Activated naive CD8-positive, alpha-beta T cell treated with anti-CD3 and anti-CD28 coated beads for 36 hours (primary cell): ENCODE measurements around the gene SYT11. TPM values are rescaled to one million over a fixed set of nuclear protein-coding genes. Genes with fewer than 3 reads are reported as not detected.
"Not testable (repeated sequence)": the region's sequence is repeated elsewhere in the genome, so short reads cannot be mapped to it uniquely, and the experiment has no call there.

ENCODE experiments used
- DNase-seq: peaks from one replicate; pipeline ENCODE4 v3.0.0; 2021
- H3K27ac Mint-ChIP-seq: one replicate; pipeline ENCODE4 v1.8.0; 2022; ENCODE audit warnings: mild to moderate bottlenecking, moderate library complexity, mixed read lengths
- H3K27me3 Mint-ChIP-seq: one replicate; pipeline ENCODE4 v1.8.0; 2022; ENCODE audit warnings: mild to moderate bottlenecking, mixed read lengths
- H3K36me3 Mint-ChIP-seq: one replicate; pipeline ENCODE4 v1.8.0; 2021; ENCODE audit warnings: mild to moderate bottlenecking, mixed read lengths
- H3K4me1 Mint-ChIP-seq: one replicate; pipeline ENCODE4 v1.8.0; 2021; ENCODE audit warnings: mixed read lengths
- H3K4me3 Mint-ChIP-seq: one replicate; pipeline ENCODE4 v1.8.0; 2022; ENCODE audit warnings: mild to moderate bottlenecking, moderate library complexity, mixed read lengths
- H3K9me3 Mint-ChIP-seq: one replicate; pipeline ENCODE4 v1.8.0; 2022; ENCODE audit warnings: mixed read lengths
- total RNA-seq, 2 experiments: library from RNA; stranded (reverse); gene quantifications; one replicate each; pipeline ENCODE4 v1.2.3, GENCODE V29; 2021

The SYT11 gene
- total RNA-seq = 10 to 100 TPM; 12.2 to 12.8 TPM

- DNase-seq = peak; percentile 92
- H3K36me3 Mint-ChIP-seq = peaks cover 4% of the 10 kb centered on the region
- H3K27ac Mint-ChIP-seq = peak within 1 kb of the TSS; percentile 94
- peaks cover 42% of the 10 kb centered on the region for H3K4me1 Mint-ChIP-seq
- H3K4me3 Mint-ChIP-seq = peak within 1 kb of the TSS; percentile 89
- no peaks in the 10 kb centered on the region for H3K9me3 Mint-ChIP-seq
- peaks cover 30% of the 10 kb centered on the region for H3K27me3 Mint-ChIP-seq
Observed at GRCh38 chr1:155859234-155859829, at the start of gene SYT11. TSS of gene SYT11 (plus strand) at chr1:155859567. CDS start at chr1:155859762, 195 bp downstream.

DNA sequence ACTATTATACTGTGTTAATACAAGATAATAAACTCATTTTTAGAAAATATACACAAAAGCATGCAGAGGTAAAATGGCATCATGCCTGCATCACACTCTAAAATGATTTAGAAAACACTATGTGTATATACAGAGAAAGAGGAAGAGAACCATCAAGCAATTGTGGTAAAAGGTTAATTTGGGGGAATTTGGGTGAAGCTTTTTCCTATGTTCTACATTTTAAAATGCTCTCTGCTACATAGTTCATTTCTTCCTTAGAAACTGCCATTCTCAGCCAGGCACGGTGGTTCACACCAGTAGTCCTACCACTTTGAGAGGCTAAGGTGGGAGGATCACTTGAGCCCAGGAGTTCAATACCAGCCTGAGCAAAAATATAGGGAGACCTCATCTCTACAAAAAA is 46.5 kb upstream of the SYT11 start:
- Mint-ChIP-seq H3K27ac (no peak overlapping the region), H3K9me3 (no peaks in the 10 kb centered on the region), H3K36me3 (peaks cover 20% of the 10 kb centered on the region), H3K27me3 (no peaks in the 10 kb centered on the region), H3K4me3 (no peak overlapping the region), H3K4me1 (peaks cover 4% of the 10 kb centered on the region)
- no peak for DNase-seq

- no peaks in the 10 kb centered on the region for H3K9me3 Mint-ChIP-seq
- H3K27ac Mint-ChIP-seq = peak overlapping the region; percentile 30
- DNase-seq = no peak
- peaks cover 19% of the 10 kb centered on the region for H3K36me3 Mint-ChIP-seq
- H3K27me3 Mint-ChIP-seq = no peaks in the 10 kb centered on the region
- H3K4me1 Mint-ChIP-seq = peaks cover 4% of the 10 kb centered on the region
- no peak overlapping the region for H3K4me3 Mint-ChIP-seq
Observed at GRCh38 chr1:155813672-155814071, 45.7 kb upstream of the SYT11 start.

DNA sequence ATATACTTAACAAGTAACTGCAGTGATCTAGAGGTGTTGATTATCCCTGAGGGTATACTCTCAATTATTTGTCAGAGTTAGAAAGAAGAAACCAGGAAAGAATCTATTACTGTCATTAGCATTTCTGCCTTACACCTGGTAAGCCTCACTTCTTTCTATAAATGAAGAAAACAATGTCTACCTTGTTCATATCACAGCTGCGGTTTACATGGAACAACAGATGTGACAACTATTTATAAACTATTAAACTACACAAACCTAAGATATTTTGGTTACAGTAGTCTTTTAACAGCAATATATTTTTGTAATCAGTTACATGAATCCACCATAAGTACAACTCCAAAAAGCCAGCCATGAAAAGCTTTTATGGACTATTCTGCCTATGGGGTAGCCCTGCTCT is 43.0 kb upstream of the SYT11 start:
- Mint-ChIP-seq H3K36me3 (peaks cover 16% of the 10 kb centered on the region), H3K27ac (no peak overlapping the region), H3K4me3 (no peak overlapping the region), H3K27me3 (no peaks in the 10 kb centered on the region), H3K4me1 (peaks cover 4% of the 10 kb centered on the region), H3K9me3 (no peaks in the 10 kb centered on the region)
- no peak for DNase-seq

DNA sequence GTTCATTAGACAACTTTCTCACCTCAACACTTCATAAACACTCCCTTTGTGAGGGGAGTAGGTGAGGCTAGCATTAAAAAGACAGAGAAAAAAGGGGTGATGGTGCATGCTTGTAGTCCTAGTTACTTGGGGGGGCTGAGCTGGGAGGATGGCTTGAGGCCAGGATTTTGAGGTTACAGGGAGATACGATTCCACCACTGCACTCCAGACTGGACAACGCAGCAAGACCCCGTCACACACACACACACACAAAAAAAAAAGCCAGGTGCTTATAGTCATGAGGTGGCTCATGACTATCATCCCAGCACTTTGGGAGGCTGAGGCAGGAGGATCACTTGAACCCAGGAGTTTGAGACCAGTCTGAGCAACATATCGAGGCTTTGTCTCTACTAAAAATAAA is 31.9 kb upstream of the SYT11 start:
- no peak overlapping the region for H3K27ac Mint-ChIP-seq
- DNase-seq = no peak
- H3K4me1 Mint-ChIP-seq = no peaks in the 10 kb centered on the region
- no peaks in the 10 kb centered on the region for H3K27me3 Mint-ChIP-seq
- no peak overlapping the region for H3K4me3 Mint-ChIP-seq
- H3K9me3 Mint-ChIP-seq = no peaks in the 10 kb centered on the region
- H3K36me3 Mint-ChIP-seq = peaks cover 11% of the 10 kb centered on the region

DNA sequence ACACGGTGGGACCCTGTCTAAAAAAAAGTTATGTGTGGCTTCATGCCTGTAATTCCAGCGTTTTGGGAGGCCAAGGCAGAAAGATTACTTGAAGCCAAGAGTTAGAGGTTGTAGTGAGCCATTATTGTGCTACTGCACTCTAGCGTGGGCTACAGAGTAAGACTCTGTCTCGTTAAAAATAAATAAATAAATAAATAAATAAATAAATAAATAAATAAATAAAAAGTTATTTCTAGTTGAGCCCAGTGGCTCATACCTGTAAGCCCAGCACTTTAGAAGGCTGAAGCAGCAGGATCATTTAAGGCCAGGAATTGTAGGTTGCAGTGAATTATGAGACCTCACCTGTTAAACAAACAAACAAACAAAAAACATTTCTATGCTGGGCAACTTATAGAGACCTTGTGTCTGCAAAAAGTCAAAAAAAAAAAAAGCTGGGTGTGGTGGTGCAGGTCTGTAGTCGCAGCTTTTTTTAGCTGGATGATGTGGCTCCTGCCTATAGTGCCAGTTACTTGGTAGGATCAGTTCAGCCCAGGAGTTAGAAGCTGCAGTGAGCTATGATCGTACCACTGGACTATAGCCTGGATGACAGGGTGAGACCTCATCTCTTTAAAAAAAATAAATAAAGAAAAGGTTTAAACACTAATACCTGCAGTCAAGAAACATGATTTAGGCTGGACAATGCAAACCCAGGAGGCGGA is 27.9 kb upstream of the SYT11 start:
- H3K4me1 Mint-ChIP-seq = peaks cover 2% of the 10 kb centered on the region
- no peaks in the 10 kb centered on the region for H3K9me3 Mint-ChIP-seq
- H3K27me3 Mint-ChIP-seq = no peaks in the 10 kb centered on the region
- no peak overlapping the region for H3K4me3 Mint-ChIP-seq
- H3K36me3 Mint-ChIP-seq = peaks cover 23% of the 10 kb centered on the region
- no peak overlapping the region for H3K27ac Mint-ChIP-seq
- no peak for DNase-seq

DNA sequence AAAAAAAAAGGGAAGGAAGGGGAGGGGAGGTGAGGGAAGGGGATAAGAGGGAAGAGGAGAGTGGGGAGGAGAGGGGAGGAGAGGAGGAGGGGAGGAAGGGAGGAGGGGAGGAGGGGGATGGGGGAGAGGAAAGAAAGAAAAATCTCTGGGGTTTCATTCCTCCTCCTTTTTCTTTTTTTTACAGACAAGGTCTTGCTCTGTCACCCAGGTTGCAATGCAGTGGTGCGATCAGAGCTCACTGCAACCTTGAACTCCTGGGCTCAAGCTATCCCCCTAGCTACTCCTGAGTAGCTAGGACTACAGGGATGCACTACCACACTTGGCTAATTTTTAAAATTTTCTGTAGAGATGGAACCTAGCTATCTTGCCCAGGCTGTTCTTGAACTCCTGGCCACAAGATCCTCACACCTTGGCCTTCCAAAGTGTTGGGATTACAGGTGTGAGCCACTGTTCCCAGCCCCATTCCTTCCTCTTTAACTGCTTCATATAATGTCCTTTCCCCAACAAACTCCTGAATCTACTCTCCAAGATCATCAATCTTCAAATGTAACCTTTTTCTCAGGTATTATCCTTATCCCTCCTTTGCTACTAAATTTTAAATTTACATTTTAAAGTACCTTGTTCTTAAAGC is 25.6 kb upstream of the SYT11 start:
- Mint-ChIP-seq H3K4me1 (peaks cover 2% of the 10 kb centered on the region), H3K27ac (no peak overlapping the region), H3K4me3 (no peak overlapping the region), H3K27me3 (no peaks in the 10 kb centered on the region), H3K36me3 (peaks cover 21% of the 10 kb centered on the region), H3K9me3 (no peaks in the 10 kb centered on the region)
- DNase-seq = no peak

DNA sequence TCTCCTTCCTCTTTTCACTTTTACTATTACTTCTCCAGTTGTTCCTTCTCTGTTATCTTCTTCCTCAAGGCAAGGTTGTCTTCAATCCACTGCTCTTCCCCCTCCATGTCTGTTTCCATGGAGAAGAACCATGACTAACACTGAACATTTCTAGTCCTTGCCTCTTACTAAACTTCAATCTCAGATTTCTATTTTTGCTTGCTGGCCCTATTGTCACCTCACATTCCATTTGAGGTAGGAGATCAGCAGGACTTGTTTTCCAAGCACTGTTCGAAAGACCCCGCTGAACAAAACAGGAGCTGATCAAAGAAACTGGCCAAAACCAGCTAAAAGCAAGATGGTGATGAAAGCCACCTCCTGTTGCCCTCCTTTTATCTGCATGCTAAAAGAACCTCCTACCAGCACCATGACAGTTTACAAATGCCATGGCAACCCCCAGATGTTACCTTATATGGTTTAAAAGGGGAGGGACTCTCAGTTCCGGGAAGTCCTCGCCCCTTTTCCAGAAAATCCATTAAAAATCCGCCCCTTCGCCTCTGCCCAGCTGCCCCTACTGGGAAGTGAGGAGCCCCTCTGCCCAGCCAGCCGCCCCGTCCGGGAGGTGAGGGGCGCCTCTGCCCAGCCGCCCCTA is 25.0 kb upstream of the SYT11 start:
- H3K9me3 Mint-ChIP-seq = no peaks in the 10 kb centered on the region
- no peaks in the 10 kb centered on the region for H3K27me3 Mint-ChIP-seq
- no peak overlapping the region for H3K27ac Mint-ChIP-seq
- no peak overlapping the region for H3K4me3 Mint-ChIP-seq
- DNase-seq = no peak
- H3K36me3 Mint-ChIP-seq = peaks cover 21% of the 10 kb centered on the region
- H3K4me1 Mint-ChIP-seq = peaks cover 2% of the 10 kb centered on the region

GRCh38 chr1:155834927-155835399 is 24.4 kb upstream of the SYT11 start:
- not testable (repeated sequence) for H3K4me3 Mint-ChIP-seq, H3K27me3 Mint-ChIP-seq, H3K4me1 Mint-ChIP-seq, H3K9me3 Mint-ChIP-seq, H3K27ac Mint-ChIP-seq, DNase-seq
- H3K36me3 Mint-ChIP-seq = peaks cover 21% of the 10 kb centered on the region

DNA sequence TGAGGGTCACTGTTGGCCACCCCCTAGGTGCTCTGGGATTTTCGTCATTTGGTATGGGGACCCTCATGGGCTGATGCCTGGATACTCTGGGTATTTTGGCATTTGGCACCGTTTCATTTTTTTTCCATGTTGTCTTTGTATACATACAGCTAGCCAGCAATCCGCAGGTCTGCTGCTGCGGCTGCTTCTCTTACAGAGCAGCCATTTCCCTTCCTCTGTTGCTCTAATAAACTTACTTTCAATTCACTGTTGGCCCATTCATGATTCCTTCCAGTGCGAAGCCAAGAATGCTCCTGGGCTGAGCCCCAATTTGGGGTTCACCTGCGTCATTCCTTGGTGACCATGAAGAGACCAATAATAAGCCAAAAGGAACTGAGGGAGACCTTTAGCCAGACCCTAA is 23.8 kb upstream of the SYT11 start:
- no peak for DNase-seq
- H3K4me1 Mint-ChIP-seq = peaks cover 3% of the 10 kb centered on the region
- no peak overlapping the region for H3K4me3 Mint-ChIP-seq
- H3K27me3 Mint-ChIP-seq = no peaks in the 10 kb centered on the region
- H3K36me3 Mint-ChIP-seq = peaks cover 21% of the 10 kb centered on the region
- H3K9me3 Mint-ChIP-seq = no peaks in the 10 kb centered on the region
- H3K27ac Mint-ChIP-seq = no peak overlapping the region

DNA sequence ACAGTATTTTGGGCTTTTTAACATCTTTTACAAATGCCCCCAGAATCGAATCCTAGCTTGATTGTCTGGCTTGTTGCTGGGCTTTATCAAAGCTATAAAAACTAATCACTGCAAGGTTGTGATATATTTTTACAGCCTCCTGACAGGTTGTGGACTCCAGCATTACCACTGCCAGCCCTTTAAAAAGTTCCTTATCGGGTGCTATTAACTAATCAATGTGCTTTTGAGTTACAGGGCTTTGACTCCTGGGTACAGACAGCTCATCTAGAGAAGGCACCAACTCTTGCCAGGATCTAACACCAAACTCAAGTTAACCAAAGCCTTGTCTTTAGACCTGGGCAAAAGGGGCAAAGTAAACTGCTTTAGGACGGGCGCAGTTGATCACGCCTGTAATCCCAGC is 19.0 kb upstream of the SYT11 start:
- H3K4me3 Mint-ChIP-seq = no peak overlapping the region
- no peaks in the 10 kb centered on the region for H3K27me3 Mint-ChIP-seq
- no peaks in the 10 kb centered on the region for H3K9me3 Mint-ChIP-seq
- no peak for DNase-seq
- no peak overlapping the region for H3K27ac Mint-ChIP-seq
- peaks cover 19% of the 10 kb centered on the region for H3K4me1 Mint-ChIP-seq
- H3K36me3 Mint-ChIP-seq = peaks cover 26% of the 10 kb centered on the region

DNA sequence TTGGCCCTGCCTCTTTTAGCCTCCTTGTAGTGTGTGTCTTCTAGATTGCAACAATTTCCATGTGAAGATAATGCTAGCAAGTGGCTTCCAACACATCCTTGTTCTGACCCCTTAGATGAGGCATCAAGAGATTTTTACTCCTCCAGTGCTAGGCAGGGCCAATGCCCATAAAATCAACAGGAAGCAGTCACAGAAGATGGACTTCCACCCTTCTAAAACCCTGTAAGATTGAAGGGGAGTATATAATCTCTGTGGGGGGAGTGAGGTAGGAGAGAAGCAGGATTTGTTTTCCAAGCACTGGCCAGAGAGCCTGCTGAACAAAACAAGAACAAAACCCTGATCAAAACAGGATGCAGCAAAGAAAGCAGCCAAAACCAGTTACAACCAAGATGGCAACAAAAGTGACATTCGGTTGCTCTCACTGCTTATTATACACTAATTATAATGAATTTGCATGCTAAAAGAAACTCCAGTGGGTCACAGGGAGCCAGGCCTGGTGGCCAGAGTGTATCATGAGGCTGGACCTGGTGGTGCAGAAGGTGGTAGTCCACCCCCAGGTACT is 14.4 kb upstream of the SYT11 start:
- DNase-seq = no peak
- Mint-ChIP-seq H3K4me1 (peaks cover 36% of the 10 kb centered on the region), H3K27me3 (no peaks in the 10 kb centered on the region), H3K36me3 (peaks cover 44% of the 10 kb centered on the region), H3K27ac (peak overlapping the region; percentile 34), H3K4me3 (no peak overlapping the region), H3K9me3 (no peaks in the 10 kb centered on the region)

DNA sequence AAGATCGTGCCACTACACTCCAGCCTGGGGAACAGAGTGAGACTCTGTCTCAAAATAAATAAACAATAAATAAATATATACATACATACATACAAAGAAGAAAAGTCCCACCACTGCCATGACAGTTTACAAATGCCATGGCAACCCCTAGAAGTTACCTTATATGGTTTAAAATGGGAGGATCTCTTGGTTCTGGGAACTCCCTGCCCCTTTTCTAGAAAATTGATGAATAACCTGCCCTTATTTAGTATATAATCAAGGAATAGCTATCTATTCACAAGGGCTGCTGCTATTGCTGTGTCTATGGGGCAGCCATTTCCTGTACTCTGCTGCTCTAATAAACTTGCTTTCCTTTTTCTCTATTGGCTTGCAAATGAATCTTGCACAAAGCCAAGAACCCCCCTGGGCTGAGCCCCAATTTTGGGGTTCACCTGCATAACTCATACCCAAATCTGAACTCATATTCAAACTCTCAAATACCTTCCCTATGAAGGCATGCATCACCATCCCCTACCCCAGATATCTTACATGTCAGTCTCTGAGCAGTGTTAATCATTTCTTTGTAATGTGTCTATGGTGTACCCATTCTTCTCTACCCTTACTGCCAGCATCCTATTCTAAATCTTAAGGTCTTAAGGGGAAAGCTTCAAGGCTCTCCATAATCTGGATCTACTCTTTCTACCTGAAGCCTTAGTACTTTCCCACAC is 11.4 kb upstream of the SYT11 start:
- DNase-seq = no peak
- Mint-ChIP-seq H3K27me3 (no peaks in the 10 kb centered on the region), H3K27ac (peak overlapping the region; percentile 70), H3K36me3 (peaks cover 67% of the 10 kb centered on the region), H3K9me3 (no peaks in the 10 kb centered on the region), H3K4me1 (peaks cover 43% of the 10 kb centered on the region), H3K4me3 (peak overlapping the region; percentile 9)

DNA sequence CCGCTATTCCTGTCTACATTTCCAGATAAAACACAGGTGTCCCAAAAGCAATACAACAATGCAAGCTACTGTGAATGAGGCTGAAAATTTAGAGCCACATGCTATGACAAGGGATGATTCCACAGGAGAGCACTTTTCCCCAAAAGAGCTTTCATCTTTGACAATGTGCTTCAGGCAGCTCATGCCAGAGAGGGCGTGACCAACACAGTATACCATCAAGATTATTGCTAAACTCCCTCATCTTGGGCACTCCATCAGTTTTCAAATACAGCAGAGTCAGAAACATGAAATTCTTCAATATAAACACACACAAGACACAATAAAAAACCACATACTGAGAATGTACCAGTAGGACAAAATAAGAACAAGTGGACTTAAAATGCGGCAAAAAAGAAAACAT is 9.0 kb upstream of the SYT11 start:
- DNase-seq = no peak
- H3K36me3 Mint-ChIP-seq = peaks cover 55% of the 10 kb centered on the region
- H3K4me3 Mint-ChIP-seq = no peak overlapping the region
- H3K27me3 Mint-ChIP-seq = no peaks in the 10 kb centered on the region
- no peak overlapping the region for H3K27ac Mint-ChIP-seq
- H3K4me1 Mint-ChIP-seq = peaks cover 40% of the 10 kb centered on the region
- no peaks in the 10 kb centered on the region for H3K9me3 Mint-ChIP-seq
